ENCODE results near the gene ARID3B.
"Not testable (repeated sequence)": the region's sequence is repeated elsewhere in the genome, so short reads cannot be mapped to it uniquely, and the experiment has no call there.

Gene ARID3B

GRCh38 chr15:74535388-74536084 lies 5.5 kb upstream of the ARID3B start:
- DNase-seq = no peak

DNA sequence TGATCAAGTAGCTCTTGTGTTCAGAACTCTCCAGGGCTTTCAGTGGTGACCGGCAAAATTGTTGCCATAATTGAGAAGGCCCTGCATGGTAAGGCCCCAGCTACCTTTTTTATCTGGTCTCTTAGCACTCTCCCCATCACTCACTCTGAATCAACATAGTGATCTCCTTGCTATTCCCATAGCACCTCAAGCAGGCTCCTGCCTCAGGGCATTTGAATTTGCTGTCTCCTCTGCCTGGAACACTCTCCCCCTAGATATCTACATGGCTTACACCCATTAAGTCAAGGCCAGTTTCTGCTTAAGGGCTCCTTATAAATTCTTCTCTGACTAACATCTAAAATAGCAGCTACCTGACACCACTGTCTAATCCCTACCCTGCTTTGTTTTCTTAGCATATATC lies 3.3 kb upstream of the ARID3B start:
- DNase-seq = no peak

DNA sequence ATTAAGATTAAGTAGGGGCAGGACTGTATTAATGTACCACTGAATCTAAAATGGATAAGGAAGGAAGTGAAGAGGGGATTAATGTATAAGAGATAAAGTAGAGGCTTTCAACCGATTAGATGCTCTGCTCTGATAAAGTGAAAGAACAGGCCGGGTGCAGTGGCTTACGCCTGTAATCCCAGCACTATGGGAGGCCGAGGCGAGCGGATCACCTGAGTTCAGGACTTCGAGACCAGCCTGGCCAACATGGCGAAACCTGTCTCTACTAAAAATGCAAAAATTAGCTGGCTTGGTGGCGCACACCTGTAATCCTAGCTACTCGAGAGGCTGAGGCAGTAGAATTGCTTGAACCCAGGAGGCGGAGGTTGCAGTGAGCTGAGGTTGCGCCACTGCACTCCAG lies 1.5 kb upstream of the ARID3B start:
- DNase-seq = not testable (repeated sequence)

GRCh38 chr15:74540161-74540760 lies 759 bp upstream of the ARID3B start:
- no peak for DNase-seq

DNA sequence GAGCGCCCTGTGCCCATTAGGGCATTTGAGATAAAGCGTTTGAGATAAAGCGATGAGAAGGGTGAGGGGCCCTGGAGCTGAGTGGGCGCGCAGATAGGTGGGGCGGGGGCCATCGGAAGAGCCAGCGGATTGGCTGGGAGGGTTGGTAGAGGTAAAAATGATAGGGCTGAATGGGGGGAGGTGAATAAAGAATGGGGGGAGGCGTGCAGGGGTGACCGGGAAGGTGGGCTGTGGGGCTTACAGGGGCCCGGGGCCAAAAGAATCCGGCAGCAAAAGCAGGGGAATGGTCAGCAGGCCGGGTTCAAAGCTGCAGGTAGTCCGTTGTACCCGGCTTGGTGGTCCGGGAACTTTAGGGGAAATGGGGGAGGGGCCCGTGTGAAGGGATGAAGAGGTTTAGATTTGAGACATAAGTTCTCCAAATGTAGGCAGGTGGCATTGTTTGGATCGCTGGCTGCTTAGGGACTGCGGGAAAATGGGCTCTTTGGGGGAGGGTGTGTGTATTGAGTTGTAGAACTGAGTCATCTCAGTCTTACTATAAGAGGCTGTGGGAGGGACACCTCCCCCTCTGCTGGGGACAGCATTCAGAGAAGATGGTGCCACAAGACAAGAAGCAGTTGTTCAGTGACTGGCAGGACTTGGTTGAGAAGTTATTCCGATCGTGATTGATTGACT lies 610 bp downstream of the ARID3B start:
- DNase-seq = peak; percentile 39

DNA sequence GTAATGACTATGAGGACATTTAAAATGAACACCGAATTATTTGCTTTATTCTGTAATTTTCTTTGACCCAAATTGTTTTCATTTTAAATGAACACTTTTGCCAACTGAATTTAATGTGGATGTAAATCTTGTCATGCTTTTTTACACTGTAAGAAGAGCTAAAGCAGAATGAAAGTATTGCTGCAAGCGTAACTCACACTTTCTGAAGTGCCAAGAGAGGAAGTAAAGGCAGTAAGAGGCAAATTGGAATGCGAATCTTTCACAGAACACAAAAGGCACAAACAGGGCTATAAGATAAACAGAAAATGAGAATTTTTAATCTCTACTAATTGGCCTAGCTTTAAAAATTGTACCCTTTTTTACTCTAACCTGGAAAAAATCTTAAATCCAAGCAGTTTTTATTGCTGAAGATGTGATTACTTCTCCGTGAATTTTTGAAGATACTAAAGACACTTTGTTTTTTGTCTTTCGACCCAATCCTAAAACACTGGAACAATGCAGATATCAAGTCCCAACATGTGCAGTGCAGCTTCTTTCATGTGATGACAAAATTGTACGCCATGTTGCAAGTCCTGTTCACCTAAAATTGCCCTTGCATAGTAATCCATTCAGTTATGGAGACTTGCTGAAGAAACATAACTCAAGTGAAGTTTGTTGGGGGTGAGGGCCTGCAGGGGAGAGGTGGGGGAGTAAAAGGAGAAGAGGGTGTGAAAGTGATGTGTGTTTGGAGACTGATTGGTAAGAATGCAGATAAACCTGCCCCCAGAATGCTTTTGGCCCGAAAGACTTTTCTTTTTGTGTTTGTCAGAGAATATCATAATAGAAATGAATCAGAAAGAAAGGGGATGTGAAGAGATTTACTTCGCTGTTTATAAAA lies 1.4 kb downstream of the ARID3B start:
- DNase-seq = no peak

DNA sequence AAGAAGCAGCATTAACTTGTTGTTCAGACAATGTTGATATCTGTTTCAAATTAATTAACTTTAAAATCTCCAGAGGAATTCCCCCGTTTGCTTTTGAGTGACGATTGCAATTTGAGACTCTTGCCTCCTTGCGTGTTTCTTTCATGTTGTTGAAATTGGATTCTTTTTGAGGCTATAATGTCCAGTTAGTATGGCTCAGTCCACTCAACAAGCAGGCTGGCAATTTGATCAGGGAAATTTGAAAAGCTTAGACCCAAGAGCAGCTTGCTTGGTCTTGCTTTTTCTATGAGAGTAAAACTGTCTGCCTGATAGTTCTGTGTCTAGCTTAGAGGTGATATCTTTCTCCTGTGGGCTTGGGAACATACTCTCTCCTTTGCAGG lies 2.0 kb downstream of the ARID3B start:
- no peak for DNase-seq

GRCh38 chr15:74543583-74543982 lies 2.6 kb downstream of the ARID3B start:
- DNase-seq = no peak

DNA sequence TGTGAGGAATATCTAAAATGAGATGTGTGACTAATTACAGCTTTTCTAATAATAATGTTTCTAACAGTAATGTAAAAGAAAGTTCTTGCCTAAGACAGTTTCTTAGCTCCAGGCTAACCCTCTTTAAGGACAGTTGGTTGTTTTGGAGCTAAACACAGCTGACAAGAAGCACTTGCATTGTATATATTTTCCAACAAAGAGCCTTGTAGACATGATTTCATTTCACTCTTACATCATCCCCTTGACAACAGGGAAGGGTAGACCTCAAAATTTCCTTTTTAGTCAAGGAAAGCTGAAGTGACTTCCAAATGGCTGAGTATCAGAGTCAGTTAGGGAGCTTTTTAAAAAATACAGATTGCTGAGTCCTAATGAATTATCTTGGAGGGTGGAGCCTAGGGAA lies 4.1 kb downstream of the ARID3B start:
- DNase-seq = no peak

DNA sequence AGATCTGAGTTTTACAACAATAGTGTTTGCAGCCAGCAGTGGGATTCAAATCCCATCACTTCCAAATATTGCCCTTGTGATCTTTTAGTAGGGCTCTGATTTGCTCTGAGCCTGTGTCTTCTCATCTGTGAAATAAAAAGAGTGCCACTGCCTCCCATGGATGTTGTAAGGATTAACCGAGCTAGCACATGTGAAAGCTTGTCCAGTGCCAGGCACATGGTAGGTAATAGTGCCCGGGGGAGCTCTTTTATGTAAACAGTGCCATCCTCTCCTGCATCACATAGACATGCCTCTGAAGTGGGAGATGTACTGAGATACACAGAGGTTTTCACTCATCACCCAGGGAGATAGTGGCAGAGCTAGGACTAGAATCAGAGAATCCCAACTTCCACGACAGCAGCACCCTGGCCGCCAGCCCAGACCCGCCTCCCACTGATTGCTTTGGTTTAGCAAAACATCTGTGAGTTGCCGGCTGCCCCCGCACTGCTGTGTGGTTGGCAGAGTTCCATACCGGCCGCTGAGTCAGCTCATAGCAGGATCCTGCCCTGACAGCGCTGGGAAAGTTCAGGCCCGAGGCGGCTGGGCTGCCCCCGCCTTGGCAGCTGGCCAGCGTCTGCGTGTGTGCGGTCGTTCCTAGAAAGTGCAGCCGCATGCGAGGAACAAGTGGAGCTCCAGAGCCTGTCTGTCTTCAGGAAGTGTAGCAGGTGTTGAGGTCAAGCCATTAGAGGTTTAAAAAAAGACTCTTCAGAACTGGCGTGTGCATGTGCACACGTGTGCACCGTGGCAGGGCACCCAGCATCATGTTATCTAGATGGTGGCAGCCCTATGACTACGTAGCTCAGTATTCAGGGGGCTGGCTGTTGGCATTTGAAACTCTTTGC lies 5.0 kb downstream of the ARID3B start:
- peak; percentile 84 for DNase-seq

DNA sequence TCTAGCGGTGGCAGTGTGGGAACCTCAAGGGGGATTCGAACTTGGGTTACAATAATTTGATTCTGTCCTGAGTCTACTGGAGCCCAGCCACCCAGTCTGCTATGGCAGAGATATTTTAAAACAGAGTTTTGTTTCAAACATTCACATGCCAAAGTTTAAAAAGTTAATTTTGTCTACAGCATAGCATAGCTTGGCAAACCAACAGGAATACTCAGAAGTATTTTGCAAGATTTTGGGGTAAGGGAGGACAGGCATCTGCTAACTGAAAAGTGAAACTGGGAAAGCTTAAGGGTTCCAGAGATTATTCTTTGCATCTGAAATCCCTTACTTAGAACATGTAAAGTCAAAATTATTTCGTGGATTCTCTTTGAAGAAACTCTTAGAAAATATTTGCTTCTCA lies 6.6 kb downstream of the ARID3B start:
- DNase-seq = no peak

DNA sequence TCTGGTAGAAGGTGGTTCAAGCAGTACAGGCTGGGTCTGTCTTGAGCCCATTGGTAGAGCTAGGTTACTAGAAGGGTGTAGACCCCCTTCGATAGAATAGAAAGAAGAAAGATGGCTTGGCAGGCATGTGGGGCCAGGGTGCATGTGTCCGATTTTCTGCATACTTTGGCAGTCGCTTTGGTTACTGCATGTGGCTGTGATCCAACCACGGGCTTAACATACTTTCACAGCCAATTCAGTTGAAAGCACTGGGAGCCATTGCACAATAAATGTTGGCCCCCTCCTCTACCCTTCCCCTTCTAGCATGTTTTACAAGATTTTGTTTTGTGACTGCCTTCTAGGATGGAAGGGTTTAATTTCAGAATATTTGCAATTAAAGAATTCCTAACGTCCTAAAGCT lies 7.2 kb downstream of the ARID3B start:
- no peak for DNase-seq

GRCh38 chr15:74549816-74550215 lies 8.8 kb downstream of the ARID3B start:
- DNase-seq = no peak

DNA sequence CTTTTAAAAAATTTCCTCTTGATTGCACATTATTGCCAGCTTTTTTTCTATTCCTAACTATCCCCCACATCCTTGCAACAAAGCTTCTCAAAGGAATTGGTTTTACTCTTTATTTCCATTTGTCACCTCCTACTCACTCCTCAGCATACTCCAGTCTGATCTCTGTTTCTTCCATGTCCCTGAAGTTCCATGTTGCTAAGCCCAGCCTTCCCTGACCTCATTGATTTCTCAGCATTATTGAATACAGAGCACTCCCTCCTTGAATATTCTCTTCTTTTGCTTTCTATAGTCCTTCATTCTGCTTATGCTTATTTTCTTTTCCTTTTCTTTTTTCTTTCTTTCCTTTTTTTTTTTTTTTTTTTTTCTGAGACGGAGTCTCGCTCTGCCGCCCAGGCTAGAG lies 10.7 kb downstream of the ARID3B start:
- no peak for DNase-seq

DNA sequence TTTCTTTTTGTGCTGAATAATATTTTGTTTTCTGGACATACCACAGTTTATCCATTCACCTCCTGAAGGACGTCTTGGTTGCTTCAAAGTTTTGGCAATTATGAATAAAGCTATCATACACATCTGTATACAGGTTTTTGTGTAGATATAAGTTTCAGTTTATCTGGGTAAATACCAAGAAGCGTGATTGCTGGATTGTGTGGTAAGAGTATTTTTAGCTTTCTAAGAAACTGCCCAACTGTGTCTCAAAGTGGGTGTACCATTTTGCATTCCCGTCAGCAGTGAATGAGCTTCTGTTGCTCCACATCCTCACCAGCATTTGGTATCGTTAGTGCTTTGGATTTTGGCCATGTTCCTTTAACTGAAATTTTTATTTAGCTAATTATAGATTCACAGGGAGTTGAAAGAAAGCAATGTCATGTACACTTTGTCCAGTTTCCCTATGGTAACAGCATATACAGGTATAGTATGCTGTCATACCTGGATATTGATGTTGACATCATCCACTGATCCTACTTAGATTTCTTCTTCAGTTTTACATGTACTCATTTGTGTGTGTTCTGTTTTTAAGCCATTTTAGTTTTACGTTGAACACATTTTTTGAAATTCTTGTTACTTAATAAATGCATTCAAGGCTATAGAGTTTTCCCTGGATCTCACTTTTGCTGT lies 11.9 kb downstream of the ARID3B start:
- no peak for DNase-seq

GRCh38 chr15:74555192-74555591 lies 14.2 kb downstream of the ARID3B start:
- no peak for DNase-seq

- no peak for DNase-seq
These were observed 17.7 kb downstream of the ARID3B start for GRCh38 chr15:74558706-74559105.

DNA sequence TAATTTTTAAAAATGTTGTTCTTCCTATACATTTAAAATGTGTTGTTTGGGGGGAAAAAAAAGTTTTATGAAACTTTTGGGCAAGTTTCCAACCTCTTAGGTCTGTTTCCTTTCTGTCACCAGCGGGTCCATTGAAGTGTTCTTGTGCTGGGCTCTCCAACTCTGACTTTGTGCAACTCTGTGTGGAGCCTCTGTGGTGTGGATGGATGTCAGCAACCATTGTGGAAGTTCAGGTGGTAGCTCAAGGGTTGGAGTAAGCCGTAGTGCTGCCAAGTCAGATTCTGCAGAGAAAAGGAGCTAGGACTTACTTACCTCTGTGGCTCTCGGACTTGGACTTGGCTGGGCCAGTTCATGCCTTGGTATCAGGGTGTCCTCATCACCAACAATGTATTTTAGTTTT lies 22.4 kb downstream of the ARID3B start:
- no peak for DNase-seq

- DNase-seq = no peak
These were observed 23.2 kb downstream of the ARID3B start for GRCh38 chr15:74564182-74564581.

DNA sequence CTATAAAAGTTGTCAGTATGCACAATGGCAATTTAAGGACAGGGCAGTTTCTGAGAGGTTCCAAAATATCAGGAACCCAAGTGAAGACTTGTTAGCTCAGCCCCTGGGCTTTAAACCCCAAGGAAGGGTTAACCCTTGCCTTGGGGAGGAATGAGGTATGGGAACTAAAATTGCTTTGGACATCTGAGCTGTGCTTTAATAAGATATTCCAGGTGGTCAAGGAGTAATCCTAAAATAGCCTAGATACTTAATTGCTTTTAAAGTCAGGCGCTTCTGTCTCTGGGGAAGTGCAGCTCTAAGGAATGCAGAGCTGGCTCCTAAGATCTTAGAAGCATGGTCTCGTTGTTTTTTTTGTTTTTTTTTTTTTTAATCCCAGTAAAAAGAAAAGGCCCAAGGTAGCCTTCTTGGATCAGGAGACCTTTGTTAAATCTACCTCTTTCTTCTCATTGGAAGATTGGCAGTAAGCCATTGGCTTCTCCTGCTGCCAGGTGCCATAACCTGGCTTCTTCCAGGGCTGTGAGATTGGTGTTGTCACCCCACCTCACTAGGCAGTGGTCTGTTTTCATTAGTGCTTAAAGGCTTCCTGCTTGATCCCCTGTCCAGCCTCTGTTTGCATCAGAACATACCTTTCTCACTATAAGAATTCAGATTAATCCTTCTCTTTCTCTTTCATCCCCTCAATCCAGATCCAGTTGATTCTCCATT lies 24.5 kb downstream of the ARID3B start:
- no peak for DNase-seq

GRCh38 chr15:74568594-74568993 lies 27.6 kb downstream of the ARID3B start:
- DNase-seq = no peak

Measured in T-helper 9 cell (primary cell).